ENCODE measurements around the gene UBA1.
A peak's percentile ranks its signal among the peaks of the same experiment; 100 is the strongest.

Gene UBA1

DNA sequence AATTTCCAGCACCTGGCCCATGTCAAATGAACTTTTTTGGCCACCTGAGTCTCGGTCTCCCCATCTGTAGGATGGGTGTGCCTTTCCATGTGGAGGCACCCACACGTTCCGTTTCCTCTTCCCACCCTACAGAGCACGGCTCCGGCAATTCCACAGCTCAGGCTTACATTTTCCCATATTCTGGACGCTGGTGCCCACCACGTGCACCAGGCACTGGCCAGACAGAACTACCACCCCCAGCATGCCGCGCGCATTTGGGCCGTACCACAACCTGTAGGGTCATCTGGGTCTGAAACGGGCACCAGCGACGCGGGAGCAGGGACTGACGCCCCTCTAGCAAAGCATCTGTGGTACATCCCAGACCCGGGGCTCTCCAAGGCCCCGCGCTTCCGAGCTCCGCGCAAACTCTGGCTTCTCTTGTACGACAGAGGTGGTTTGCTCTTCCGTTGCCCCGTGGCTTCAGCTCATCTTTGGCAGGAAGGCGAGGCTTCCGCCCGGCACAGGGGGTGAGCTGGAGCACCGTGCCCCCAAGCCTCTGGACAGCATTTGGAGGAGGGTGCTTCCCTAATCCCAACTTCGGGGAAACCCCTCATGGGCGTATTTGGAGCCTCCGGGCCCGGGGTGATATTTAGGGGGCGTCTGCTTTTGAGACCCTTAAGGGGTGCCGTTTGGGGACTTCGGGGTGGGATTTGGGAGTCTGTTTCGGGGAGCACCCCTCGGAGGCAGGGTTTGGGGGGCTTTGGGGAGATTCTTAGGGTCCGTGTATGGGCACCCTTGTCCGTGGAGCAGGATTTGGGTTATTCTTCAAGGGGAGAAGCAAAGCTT lies 3.0 kb upstream of the UBA1 start:
- peak; percentile 61 to 69 for DNase-seq

DNA sequence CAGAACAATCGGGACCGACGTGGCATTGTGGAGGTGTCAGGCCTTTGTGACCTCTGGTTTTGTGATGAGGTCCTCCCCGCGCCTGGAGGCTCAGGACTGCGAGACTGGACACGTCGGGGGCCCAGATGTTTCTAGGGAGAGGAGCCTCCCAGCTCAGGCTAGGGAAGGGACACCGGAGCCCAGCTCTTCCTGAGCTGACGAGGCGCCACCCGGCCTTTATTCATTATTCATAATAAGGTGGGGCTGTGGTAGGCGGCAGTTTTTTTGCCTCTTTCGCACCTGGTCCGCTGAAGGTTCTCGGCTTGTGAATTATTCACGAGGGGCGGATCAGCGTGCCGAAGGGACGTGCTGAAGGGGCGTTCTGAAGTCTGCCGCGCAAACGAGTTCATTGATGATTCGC lies 2.3 kb upstream of the UBA1 start:
- DNase-seq, result no peak

DNA sequence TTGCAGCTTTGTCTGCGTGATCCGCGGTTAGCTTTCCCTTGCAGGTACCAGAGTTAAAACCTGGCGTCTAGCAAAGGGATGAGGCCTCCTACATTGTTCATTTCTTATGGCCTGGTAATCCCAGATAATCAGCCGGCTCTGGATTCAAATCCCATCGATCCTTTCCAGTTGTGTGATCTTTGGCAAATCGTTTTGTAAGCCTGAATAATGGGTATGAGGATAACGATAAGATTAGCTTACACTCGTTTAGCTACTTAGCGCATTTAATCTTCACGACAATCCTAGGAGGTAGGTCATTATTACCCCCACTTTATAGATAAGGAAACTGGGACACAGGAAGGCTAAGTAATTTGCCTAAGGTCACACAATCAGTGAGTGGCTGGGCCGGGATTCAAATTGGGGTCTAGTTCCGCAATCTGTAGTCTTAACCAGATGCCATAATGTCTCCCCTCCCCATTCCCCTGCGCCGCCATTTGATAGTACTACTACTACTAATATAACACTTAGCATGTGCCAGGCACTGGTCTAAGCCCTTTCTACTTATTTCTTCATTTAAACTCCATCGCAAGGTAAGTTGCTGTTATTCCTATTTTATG lies 1.7 kb upstream of the UBA1 start:
- DNase-seq, result no peak

GRCh38 chrX:47194194-47194787 lies 662 bp downstream of the UBA1 start:
- DNase-seq, result no peak

GRCh38 chrX:47196098-47196497 lies 2.5 kb downstream of the UBA1 start:
- no peak for DNase-seq

GRCh38 chrX:47197526-47197925 lies 3.9 kb downstream of the UBA1 start:
- no peak for DNase-seq

GRCh38 chrX:47198026-47198686 lies 4.5 kb downstream of the UBA1 start:
- DNase-seq, result no peak

- DNase-seq, result no peak
These were observed 5.1 kb downstream of the UBA1 start for GRCh38 chrX:47198687-47199080.

DNA sequence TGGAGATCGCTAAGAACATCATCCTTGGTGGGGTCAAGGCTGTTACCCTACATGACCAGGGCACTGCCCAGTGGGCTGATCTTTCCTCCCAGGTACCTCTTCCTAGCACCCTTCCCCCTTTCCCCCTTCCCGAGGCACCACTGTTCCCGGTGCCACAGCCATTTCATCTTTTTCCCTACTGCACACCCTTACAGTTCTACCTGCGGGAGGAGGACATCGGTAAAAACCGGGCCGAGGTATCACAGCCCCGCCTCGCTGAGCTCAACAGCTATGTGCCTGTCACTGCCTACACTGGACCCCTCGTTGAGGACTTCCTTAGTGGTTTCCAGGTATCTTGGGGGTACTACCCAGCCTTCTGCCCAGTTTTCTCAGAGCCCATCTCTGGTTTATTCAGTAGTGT lies 5.7 kb downstream of the UBA1 start:
- DNase-seq, result no peak

DNA sequence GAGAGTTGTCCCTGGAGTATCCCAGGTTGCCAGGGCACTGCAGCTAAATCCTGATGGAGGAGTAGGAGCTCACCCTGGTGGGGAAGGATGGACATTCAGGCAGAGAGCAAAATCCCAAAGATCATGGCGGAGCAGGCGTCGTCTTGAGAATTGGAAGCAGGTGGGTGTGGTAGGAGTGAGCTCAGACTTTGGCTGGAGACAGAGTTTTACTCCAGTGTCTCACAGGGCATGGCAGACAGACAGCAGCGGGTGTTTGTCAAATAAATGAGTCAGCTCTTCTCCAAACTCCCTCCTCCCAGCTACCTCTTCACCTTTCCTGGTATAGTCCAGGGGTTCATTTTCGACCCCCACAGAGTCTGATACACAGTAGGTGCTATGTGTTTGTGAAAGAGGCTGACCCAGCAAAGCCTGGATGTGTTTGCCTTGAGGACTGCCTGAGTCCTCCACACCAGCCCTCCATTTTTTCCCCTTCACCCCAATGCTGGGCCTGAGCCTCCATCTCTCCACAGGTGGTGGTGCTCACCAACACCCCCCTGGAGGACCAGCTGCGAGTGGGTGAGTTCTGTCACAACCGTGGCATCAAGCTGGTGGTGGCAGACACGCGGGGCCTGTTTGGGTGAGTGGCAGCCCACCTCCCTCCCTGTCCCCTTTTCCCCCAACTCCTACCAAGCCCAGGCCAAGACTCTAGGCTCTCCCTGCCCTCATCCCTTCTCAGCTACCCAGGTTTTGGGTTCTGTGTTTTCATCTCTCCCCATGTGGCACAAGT lies 6.9 kb downstream of the UBA1 start:
- DNase-seq, result no peak

DNA sequence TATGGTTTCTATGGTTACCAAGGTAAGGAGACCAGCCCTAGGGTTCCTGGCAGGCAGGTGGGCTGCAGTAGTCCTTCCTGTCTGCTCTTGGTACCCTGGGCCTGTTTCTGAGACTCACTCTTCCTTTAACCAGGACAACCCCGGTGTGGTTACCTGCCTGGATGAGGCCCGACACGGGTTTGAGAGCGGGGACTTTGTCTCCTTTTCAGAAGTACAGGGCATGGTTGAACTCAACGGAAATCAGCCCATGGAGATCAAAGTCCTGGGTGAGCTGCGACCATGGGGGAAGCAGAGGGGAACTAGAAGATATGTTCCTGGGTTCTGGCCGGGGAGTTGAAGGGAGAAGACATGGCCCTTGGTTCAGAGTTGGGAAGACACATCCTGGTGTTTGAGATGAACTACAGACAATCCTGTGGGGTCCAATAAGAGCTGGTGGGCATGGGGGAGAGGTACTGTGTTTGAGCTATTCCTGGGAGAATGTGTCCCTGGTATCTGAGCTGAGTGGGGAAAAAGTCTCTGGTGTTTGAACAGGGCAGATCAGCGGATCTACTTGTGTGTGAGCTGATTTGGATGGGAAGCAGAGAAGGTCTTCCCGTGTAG lies 7.8 kb downstream of the UBA1 start:
- no peak for DNase-seq

- DNase-seq, result no peak
These were observed 8.7 kb downstream of the UBA1 start for GRCh38 chrX:47202316-47202715.

GRCh38 chrX:47202877-47203276 lies 9.2 kb downstream of the UBA1 start:
- no peak for DNase-seq

DNA sequence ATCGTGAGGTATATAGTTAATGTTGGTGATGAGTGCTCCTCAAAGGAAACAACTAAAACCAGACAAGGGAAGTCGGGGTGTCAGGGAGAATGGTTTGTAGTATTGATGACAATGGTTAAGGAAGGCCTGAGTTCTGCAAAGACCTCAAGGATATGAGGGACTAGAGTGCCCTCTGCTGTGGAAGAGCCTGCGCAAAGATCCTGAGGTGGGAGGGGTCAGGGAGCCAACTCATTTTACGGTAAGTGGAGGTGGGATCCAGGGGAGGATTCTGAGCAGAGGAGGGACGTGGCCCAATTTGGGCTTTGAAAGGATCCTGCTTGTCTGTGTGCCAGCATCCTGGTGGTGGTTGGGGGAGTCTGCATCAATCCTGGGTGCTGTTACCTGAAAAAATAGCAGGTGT lies 11.3 kb downstream of the UBA1 start:
- no peak for DNase-seq

- no peak for DNase-seq
These were observed 12.7 kb downstream of the UBA1 start for GRCh38 chrX:47206316-47206715.

DNA sequence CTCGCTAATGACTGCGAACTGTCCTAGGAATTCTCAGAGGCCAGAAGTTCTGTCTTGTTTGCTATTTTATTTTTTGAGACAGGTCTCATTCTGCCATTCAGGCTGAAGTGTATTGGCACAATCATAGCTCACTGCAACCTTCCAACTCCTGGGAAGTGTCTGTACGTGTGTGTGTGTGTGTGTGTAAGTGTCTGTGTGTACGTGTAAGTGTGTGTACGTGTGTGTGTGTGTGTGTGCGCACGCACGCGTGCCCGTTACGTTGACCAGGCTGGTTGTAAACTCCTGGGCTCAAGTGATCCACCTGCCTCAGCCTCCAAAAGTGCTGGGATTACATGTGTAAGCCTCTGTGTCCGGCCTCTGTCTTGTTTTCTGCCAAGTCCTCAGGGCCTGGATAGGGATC lies 14.5 kb downstream of the UBA1 start:
- DNase-seq, result no peak

GRCh38 chrX:47209508-47210238 lies 16.0 kb downstream of the UBA1 start:
- DNase-seq, result no peak

GRCh38 chrX:47210661-47211425 lies 17.2 kb downstream of the UBA1 start:
- no peak for DNase-seq

GRCh38 chrX:47212381-47213293 lies 19.0 kb downstream of the UBA1 start:
- no peak for DNase-seq

Measured in inflammatory macrophage treated with lipopolysaccharide for 1 hour (primary cell).